CD4-positive, alpha-beta T cell treated with Interleukin-15 for 1 hour (primary cell): ENCODE results near the gene MICAL3.

Experiments
- DNase-seq: peaks from one replicate; pipeline ENCODE4 v3.0.0-alpha.2; 2020

The MICAL3 gene

DNA sequence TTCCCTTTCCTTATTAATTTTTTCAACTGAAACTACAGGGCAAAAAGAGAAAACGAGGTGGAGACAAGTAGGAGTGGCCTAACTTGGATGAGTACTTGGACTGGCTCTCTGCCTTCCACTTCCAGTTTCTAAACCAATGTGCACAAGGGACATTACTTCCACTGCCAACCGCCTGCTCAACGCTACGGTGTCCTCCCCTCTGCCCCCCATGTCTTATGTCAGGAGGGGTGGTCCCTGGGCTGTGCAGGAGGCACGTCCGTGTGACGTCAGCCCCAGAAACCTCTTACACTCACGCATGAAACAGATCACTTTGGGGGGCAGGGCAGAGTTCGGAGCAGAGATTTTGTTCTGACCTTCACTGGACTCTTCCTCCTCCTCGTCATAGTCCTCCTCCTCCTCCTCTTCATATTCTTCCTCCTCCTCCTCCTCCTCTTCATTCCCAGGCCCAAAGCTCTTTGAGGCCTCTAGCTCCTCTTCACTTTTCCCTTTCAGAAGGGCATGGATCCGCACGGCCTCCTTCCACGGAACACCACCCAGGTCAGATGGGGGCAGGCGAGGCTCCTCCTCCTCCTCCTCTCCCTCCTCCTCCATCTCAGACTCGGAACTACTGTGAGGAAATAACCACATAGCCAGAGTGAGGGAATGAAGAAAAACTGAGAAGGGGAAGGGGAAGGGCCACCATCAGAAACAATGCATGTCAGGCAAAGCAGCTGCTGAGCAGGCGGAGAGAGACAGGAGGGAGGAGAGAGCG, 192.7 kb downstream of the MICAL3 start:
- no peak for DNase-seq

DNA sequence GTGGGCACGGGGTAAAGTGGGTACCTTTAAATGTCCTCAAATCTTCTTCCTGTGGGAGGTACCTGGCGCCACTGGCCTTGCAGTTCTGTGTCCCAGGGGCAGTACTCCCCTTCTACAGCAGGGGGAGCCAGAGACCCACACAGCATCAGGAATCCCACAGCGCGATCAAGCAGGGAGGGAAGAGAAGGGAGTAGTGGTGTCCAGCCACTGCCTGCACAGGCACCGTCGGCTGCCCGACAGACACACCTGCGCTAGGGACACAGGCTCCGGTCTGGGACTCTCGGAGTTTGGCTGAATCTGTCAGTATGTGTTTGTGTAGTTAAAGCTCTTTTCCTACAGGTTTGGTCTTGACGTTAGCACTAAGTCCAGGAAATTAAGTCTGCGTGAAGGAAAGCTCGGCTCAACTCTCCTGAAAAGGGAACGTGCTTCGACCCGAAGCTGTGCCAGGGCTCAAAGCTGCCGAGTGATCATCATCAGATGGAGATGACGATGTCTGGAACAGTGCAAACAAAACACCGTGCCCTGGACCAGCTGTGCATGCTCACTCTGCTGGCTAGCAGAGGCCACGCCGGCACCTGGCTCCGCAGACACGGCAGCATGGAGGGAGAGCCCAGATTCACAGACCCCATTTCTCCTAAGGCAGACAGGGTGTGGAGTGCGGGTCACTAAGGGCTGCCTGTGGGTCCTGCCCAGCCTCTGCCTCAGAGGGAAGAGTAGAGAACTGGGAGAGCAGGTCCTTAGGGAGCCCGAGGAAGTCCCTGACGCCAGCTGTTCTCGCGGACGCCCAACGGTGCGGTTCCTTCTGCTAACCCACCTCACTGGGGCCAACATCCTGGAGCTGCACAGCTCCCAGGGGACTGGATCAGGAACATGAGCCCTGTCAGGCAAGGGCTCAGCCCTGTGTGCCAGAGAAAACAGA, 194.1 kb downstream of the MICAL3 start:
- DNase-seq = peak; percentile 74

DNA sequence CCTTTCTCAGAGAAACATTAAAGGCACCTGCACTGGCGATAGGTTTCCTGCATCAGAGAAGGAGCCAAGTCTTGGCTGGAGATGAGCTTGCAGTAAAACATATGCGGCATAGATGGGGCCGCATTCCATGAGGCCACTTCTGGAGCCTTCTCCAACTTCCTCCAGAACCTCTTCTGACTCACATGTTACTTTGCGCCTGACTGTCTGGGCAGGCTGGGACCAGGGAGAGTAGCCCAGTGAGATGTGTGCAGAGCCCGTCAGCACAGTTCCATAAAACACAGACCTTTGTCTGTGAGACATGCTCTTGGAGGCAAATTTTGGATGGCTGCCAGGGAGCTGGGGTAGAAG, 194.7 kb downstream of the MICAL3 start:
- DNase-seq = no peak

DNA sequence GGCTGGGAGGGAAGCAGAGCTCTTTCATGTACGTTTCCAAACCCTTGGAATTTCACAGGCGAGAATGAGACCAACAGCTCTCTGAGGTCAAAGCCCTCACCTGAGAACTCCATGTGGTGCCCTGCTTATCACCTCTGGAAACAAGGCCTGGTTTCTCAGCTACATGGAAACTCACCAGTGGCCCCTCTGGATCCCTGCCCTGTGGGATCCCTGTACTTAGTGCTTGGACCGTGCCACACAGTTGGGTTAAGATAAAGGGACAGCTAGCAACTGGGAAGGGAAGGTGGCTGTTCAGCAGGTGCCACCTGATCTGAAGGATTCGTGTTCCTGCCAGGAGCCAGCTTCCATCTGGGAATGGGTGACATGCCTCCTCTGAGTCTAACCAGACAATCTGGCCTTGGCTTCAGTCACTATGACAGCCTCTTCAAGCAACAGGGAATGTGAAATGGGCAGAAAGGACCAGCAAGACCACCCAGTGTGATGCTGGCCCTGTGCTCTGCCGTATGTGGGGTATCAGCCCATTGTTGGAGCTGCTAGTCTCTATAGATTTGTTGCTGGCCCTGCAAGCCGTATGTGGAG, 195.8 kb downstream of the MICAL3 start:
- no peak for DNase-seq

DNA sequence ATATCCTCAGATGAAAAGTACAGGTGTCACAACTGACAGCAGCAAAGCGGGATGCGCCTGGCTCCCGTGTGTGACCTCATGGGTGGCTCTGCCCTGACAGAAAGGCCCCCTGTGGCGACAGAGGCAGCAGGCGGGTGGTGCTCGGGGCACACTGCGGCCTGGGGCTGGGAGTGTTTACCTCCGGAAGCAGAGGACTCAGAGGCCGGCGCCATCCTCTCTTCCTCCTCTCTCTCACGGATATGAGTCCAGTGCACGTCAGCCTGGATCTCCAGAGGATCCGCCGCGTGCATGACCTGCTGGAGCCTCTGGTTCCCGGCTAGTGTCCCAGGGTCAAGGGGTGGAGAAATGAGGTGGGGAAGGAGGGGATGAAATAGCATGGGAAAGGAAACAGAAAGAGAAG, 196.9 kb downstream of the MICAL3 start:
- no peak for DNase-seq

DNA sequence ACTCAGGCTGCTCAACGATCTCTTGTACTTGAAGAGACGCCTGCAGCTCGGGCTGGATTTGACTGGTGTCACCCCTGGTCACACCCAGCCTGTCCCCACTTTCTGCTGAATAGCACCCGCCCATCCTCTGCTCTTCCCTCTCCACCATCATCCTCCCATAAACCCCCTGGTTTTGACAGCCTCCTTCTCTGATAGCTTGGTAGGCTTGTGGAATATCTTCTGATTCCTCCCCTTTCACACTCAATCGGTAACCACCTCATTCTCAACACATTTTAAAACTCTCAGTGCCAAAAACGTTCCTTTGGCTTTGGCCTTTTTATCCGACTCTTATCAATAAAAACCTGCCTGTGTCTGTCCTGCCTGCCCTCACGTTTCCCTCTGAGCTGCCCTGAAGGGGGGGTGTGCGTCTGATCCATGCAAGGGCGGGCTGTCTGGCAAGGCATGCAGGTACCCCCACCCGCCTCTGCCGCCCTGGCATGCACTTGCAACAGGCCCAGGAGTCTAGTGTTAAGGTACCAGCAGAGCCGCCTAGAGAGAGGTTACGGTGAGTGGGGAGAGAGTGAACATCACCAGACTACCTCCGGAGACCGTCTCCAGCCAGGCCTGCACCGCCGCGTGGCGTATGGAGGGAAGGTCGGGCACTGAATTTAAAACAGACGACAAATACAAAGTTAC, 198.3 kb downstream of the MICAL3 start:
- DNase-seq = no peak

DNA sequence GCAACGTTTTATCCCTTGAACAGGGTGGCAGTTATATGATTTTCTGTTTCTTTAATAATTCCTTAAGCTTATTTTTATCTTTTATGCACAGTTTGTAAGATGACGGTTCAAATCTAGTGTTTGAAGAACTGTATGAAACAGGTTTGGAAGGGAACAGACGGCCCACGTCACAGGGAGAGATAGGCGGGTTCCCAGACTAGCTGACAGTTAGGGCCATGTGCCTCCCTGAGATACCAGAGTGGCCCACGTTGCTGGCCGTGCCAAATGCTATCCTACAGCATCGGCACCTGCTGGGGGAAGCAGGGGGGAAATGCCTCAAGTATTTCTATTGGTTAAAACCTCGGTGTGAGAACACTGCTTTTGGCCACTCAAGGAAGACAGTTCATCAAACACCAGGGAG, 199.9 kb downstream of the MICAL3 start:
- no peak for DNase-seq

DNA sequence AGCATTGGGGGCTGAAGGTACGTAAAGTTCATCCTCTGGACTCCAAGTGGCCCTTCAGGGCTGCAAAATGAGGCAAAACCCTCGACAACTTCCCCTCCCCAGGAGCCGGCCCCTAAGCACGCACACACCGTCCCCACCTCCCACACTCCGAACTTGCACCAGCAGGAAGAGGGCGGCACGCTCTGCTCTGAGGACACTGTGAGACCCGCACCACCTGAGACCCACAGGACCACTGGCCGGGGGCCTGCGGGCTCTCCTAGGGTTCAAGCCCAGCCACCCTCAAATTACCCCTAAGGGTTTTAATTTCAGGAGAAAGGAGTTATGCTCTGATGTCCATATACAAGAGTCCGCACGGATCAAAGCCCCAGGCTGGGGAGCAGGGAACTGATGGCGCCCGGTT, 200.4 kb downstream of the MICAL3 start:
- no peak for DNase-seq

DNA sequence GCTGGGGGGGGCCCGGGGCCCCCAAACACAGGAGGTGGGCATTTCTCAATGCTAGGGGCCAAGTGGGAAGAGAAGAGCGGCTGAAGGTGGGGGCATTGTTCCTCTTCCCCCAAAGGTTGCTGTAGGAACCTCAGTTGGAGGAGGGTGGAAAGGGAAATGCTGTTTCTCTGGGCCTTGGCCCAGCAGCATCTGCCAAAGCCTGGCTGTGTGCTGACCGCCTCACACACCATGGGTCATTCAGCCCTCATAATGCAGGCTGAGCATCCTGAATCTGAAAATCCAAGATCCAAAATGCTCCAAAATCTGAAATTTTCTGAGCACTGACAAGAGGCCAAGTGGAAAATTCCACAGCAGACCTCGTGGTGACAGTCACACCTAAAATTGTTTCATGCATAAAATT, 201.1 kb downstream of the MICAL3 start:
- DNase-seq = no peak

DNA sequence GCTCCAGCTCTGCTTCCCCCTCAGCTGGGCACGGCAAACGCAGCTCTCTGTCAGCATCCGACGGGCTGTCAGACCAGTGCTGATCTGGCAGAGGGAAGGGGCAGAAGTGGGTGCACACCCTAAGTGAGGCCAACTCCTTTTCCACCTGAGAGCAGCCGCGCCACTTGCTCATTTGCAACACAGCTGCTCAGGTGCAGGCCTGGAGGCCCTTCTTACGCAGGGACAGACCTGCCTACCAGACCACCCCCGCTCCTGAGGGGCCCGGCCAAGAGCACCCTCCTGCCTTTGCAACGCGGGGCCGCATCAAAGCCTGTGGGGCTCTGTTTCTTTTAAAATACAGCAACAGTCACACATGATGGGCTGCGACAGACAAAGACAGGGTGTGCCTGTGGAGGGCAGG, 202.3 kb downstream of the MICAL3 start:
- no peak for DNase-seq

DNA sequence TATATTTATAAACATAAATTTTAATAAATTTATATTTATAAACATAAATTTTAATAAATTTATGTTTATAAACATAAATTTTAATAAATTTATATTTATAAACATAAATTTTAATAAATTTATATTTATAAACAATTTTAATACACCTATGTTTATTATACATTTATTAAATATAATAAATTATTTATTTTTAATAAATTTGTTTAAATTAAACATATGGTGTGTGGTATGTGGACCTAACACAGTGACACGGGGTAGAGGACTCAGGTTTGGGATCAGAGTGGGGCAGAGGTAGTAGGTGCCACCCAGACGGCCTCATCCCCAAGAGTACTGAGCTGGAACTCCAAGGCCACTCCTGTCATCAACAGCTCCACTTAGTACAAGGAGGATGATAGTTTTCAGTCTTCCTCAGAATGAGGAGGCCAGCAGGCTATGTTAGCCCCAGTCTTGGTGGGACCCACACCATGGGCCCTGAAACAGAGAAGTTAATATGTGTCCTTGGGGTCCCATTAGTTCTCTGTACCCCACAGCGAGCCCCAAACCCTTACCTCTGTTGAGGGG, 203.4 kb downstream of the MICAL3 start:
- DNase-seq = no peak

DNA sequence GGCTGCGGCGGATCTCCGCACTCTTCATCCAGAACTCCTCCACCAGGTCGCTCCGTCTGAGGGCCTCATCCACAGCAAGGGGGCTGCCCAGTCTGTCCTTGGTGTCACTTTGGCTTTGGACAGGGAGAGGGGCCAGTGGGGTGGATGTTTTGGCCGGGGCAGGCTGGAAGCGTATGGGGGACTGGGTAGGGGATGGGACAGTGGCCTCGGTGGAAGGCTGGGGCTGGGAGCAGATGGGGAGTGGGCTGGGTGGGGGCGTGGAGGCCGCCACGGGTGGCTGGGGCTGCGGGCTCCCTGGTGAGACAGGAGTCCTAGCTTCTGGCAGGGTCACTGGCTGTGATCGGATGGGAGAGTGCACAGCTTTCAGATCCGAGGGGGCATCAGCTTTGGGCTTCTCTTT, 205.7 kb downstream of the MICAL3 start:
- no peak for DNase-seq

DNA sequence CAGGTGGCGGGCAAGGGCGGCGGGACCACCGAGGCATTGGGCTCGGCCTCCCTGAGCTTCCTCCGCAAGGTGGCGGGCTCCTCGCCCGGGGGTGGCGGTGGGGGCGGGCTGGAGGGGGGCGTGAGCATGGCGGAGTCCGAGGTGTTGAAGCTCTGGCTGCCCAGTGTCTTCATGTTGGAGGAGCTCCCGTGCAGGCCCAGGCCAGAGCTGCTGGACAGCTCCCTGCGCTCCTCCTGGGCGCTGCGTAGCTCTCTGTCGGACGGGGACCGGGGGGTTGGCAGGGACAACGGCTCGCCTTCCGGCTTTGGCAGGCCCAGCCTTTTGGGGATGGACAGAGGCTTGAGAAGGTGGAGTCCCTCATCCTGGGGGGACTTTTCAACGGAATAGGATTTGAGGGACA, 206.2 kb downstream of the MICAL3 start:
- DNase-seq = no peak

DNA sequence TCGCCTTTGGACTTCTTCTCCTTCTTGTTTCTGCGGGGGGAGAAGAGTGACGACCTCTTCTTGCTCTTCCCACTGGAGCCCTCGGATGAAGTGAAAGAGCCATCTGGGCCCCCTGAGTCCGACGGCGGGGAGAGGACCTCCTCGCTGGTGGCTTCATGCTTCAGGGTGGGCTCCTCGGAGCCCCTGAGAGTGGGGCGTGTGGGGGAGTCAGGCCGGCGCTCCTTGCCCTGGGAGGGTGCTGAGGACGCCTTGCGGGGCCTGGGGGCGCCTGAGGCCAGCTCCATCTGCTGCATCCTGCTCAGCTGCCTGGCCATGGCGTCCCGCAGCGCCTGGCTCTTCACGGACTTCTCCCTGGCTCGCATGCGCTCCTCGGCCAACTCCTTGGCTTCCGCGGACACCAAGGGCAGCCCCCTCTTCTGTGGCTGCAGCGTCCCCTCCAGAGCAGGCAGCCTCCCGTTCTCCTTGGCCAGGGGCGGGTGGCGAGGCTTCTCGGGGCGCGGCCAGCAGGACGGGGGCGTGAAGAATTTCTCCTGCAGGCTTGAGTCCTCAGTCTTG, 206.8 kb downstream of the MICAL3 start:
- no peak for DNase-seq

DNA sequence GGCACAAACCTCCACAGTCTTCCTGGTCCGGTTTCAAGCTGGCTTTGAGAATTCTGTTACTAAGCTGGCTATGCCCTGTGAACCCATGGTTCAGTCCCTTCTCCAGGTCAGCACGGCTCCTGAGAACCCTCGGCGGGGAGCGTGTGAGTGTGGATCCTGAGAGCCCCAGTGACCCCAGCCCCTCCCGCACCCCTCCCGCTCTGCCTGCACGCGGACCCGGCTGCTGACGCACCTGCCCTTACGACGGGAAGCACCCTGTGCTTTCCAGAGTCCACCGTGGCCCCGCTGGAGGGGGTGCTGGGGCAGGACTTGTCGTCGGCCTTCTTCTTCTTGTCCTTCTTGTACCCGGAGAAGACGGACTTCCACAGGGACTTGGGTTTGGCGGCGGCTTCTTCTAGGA, 207.3 kb downstream of the MICAL3 start:
- no peak for DNase-seq

DNA sequence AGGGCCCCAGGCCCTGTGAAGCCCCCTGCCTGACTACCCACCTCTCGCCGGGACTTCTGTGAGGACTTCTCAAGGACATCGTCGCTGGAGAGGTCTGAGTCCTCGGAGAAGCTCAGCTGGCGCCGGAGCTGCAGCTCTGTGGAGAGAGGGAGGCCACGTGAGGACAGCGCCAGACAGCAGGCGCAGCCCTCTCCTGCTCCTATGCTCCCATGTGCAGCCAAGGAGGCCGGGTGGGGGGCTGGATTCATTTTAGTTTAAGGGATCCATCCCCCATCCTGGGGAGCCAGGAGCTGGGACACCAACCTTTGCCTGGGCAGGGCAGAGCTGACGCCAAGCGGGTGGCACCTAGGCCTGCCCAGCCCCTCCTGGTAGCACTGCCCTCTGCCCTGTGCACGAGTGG, 207.7 kb downstream of the MICAL3 start:
- no peak for DNase-seq

DNA sequence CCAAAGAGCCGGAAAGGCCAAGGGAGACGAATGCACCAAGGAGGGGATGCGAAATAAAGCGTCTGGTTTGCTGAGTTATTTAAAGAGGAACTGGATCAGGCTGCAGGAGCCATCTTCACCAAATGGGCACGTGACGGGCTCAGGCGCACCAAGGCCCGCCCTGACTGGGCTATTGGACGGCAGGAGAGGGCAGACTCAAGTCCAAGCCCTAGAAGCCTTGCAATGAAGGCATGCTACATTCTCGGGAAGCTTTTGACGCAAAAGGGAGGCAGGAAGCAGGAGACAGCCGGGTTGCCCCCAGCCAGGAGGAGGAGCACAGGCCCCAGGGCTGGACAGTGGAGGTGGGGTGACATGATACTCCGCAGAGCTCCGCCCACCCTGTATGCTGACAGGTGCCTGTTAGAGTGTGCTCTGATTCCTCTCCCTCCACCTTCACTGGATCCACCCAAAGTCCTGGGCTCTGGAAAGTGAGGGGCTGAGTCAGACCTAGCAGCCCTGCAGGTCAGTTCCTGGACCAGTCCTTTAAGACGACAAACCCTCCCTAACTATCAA, 208.6 kb downstream of the MICAL3 start:
- no peak for DNase-seq

DNA sequence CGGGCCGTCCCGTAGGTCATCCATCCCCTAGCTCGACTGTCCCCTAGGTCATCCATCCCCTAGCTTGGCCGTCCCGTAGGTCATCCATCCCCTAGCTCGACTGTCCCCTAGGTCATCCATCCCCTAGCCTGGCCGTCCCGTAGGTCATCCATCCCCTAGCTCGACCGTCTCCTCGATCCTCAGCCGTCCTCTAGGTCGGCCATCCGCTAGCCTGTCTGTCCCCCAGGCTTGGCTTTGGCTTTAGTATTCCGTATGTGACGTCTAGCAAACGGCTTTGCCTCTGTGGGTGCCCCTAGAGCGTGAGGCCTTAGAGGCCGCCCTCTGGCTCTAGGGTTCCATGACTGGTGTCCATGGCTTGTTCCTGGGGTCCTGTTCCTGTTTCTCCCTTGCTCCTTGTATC, 209.5 kb downstream of the MICAL3 start:
- no peak for DNase-seq

DNA sequence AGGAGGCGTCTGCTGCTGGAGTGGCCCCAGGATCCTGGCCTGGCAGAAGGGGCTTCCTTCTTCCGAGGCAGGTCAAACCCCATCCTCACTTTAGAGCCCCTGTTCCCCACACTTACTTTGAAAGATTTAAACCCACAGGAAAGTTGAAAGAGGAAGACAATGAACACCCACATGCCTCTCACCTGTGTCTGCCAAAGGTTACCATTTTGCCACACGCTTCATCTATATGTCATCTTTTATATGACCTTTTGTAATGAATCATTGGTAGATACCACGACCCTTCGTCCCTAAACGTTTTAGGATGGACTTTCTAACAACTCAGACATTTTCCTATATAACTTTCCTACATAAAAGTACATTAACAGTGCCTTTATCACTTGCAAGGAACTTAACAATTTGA, 210.3 kb downstream of the MICAL3 start:
- no peak for DNase-seq

DNA sequence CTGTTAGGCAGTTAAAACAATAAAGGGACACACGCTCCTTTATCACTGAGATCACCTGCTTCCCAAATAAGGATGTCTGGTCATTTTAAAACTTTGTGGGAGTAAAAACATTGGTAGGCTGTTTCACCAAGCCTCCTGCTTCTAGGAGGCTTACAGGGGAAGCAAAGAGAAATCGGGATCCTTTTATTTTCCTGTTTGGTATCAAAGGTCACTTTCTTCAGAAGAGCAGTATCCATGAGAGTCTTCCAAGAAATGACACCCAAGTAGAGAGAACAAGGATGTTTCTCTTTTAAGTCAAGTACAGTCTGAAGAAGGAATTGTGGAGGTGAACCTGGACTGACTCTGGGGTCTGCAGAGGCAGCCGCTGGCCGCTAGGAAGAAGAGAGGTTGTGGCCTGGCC, 213.2 kb downstream of the MICAL3 start:
- no peak for DNase-seq

DNA sequence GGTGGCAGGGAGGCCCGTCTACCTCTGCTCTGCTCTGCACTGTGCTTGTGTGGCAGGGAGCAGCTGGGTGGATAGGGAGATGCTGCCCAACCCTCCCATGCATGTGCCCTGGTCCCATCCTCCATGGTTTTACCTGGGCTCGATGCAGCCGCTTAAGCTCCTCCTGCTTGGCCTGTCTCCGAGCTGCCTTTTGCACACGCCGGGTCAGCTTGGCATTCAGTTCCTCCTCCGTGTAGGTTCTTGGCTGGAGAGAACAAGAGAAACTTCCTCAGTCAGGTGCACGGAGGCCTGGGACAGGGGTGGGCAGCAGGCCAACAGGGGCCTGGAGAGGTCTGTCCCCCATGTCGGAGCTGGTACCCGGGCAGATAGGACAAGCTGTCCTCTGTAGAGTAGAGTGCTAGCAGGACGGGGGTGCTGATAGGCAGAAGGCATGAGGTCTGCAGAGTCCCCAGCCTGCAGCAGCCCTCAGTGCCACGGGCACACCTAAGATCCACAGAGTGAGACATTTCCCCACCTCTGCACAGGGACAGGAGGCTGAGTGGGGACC, 213.7 kb downstream of the MICAL3 start:
- DNase-seq = no peak

DNA sequence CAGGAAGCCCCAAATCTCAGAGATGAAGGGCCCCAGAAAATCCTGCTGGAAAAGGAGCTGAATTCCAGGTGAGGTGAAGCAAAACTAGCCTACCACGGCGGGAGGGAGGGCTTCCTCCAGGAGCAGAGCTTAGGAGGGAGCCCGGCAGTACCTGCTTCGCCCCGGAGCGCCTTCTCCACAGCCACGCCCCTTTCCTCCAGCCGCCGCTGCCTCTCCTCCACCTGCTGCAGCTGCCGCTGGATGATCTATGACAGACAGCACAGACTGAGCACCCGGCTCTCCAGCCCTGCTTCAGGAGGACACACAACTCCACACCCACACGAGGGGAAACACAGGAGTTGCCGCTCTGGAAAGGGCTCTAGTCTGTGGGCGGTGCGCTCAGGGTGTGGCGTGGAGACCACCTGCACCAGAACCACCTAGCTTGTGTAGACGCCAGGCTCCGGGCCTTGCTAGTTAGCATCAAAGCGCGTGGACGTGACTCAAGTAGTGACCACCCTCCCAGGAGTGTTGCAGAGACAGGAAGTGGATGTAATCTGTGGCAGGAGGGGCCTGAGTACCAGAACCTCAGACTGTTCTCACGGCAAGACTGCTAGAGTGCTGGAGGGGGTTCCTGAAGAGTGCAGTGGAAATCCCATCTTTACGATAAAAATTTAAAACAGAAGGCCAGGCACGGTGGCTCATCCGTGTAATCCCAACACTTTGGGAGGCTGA, 215.5 kb downstream of the MICAL3 start:
- DNase-seq = no peak
